Measurements from ENCODE around the gene TMEM121. TPM values are rescaled to one million over a fixed set of nuclear protein-coding genes. Genes with fewer than 3 reads are reported as not detected.

TMEM121 gene
- total and polyA plus RNA-seq, 10 of the 15 experiments (the other 5 are each of a cell fraction or from before 2014, with no cell fraction given): 0.04 to 4.9 (median 1.2) TPM; not detected in 2

- TF ChIP-seq EED (IDR thresholded peaks at IDR 0.05; ENCODE audit: low read depth): no peak
- TF ChIP-seq BACH1 (IDR thresholded peaks at IDR 0.05; ENCODE audit: borderline replicate concordance): peak; percentile 30; the same call in 1 of the 2 replicates
These were observed 34.9 kb upstream of the TMEM121 start (continued) for GRCh38 chr14:105491366-105491973.

- FAIRE-seq: no peak
- H3K27me3 ChIP-seq (replicated peaks in 1 of 2; ENCODE audit: control insufficient read depth in 2 of 2, insufficient read depth in 2 of 2, low read length in 1 of 2): no peaks in the 10 kb centered on the region
- BruUV-seq (replicated peaks): no TSS peak
- no peak overlapping the region; the same call in 1 of the 2 replicates for H3K9ac ChIP-seq (ENCODE audit: control insufficient read depth, insufficient read depth, low read length)
- no peak for ATAC-seq
- peaks cover 14% of the 10 kb centered on the region for H3K4me1 ChIP-seq (ENCODE audit: control insufficient read depth, insufficient read depth, low read length)
- H3K9me3 ChIP-seq (replicated peaks; ENCODE audit: control insufficient read depth, insufficient read depth, low read length): no peaks in the 10 kb centered on the region
- ChIA-PET POLR2A (interaction anchor here (0.6 to 1.1 kb wide), 3 partner anchors 10 to 321 kb away, joined by 3 to 4 read pairs (median 3); no protein-coding TSS in a partner anchor), SMC1A (ENCODE audit: uncharacterized antibody, unreplicated experiment) (no interaction called here), CTCF (interaction anchor here (0.9 to 4.4 kb wide), 6 partner anchors 11 to 816 kb away, joined by 3 to 103 read pairs (median 3); no protein-coding TSS in a partner anchor), RAD21 (ENCODE audit: unreplicated experiment) (interaction anchor here (0.6 to 2.1 kb wide), 4 partner anchors 10 to 807 kb away, joined by 3 to 9 read pairs (median 4); no protein-coding TSS in a partner anchor)
- H2AFZ ChIP-seq (ENCODE audit: control insufficient read depth, low read depth, low read length): no peak overlapping the region
- 77% methylated on average over 23 of the region's 24 CpGs for WGBS (ENCODE audit: insufficient coverage, insufficient replicate concordance, low lambda C conversion rate, missing lambda C conversion rate)
- H3K79me2 ChIP-seq (ENCODE audit: control insufficient read depth, insufficient read depth, low read length): peaks cover 8% of the 10 kb centered on the region
- no peak overlapping the region for H3K27ac ChIP-seq (ENCODE audit: control insufficient read depth, insufficient read depth)
- no peaks in the 10 kb centered on the region for H4K20me1 ChIP-seq (ENCODE audit: control insufficient read depth, insufficient read depth)
- H3K36me3 ChIP-seq (ENCODE audit: control insufficient read depth in 2 of 2, insufficient read depth in 2 of 2, low read length in 1 of 2): no peaks in the 10 kb centered on the region; a peak in 1 of 4 replicates
- DNase-seq (ENCODE audit: low read depth, low spot score): no peak
- in situ Hi-C loops (cut with MboI) (no loop called here), intact Hi-C loops (cut with micrococcal nuclease; ENCODE audit: unreplicated experiment) (loop anchor here (5.0 kb wide), 1 partner anchor 35 kb away; the partner anchor contains the start of gene TMEM121)
- peak overlapping the region; percentile 73; the same call in 1 of the 2 replicates for H3K4me3 ChIP-seq
- H3K4me2 ChIP-seq (ENCODE audit: control insufficient read depth, insufficient read depth): peak overlapping the region; percentile 93
- TF ChIP-seq JUNB (IDR thresholded peaks at IDR 0.05): no peak
- TF ChIP-seq RELB (IDR thresholded peaks at IDR 0.05; ENCODE audit: low read depth): no peak
- TF ChIP-seq NBN (IDR thresholded peaks at IDR 0.05): no peak
- TF ChIP-seq RAD51 (IDR thresholded peaks at IDR 0.05): no peak
- TF ChIP-seq MYB (IDR thresholded peaks at IDR 0.05; ENCODE audit: borderline replicate concordance, low read depth, low read length): no peak
- no peak for TF ChIP-seq PML (IDR thresholded peaks at IDR 0.05; ENCODE audit: low read length)
- no peak for TF ChIP-seq KDM1A (IDR thresholded peaks at IDR 0.05; ENCODE audit: borderline replicate concordance)
- no peak for TF ChIP-seq USF2 (IDR thresholded peaks at IDR 0.05; ENCODE audit: borderline replicate concordance, low read depth, low read length)
- no peak for TF ChIP-seq CEBPZ (IDR thresholded peaks at IDR 0.05; ENCODE audit: low read depth, low read length)
- no peak for TF ChIP-seq ZBTB33 (IDR thresholded peaks at IDR 0.05)
These were observed 34.1 kb upstream of the TMEM121 start for GRCh38 chr14:105492031-105492970.

Measured in GM12878 (cell line).